Psoas muscle (tissue), 8 donors: ENCODE results near the gene NFYB. TPM values are rescaled to one million over a fixed set of nuclear protein-coding genes. Genes with fewer than 3 reads are reported as not detected.

Experiments used
- ATAC-seq, 4 donors: fragments of 200-7000 bp; cut with Tn5 transposase; one replicate each; pipeline ENCODE4 v1.9.1; 2020; ENCODE audit warnings: moderate library complexity in 3 of 4, mild to moderate bottlenecking in 2 of 4
- DNase-seq, 2 donors: peaks; one replicate each; pipeline ENCODE4 v3.0.0-alpha.2; 2020
- H3K27ac ChIP-seq: fragments of 200-600 bp; one replicate; pipeline ENCODE4 v1.8.0; 2022
- H3K27me3 ChIP-seq, 3 donors: fragments of 200-600 bp in 1 of 3; one replicate each; pipeline versions ENCODE4 v1.6.1 to v1.8.0; 2013 to 2022; ENCODE audit warnings: low read length in 2 of 3, mild to moderate bottlenecking in 2 of 3, moderate library complexity in 1 of 3; ENCODE audit not compliant: insufficient read depth in 3 of 3
- H3K36me3 ChIP-seq, 2 donors: fragments of 200-600 bp in 1 of 2; one replicate each; pipeline versions ENCODE4 v1.6.1 to v1.8.0; 2013 to 2022; ENCODE audit warnings: low read depth in 1 of 2, mild to moderate bottlenecking in 1 of 2, moderate library complexity in 1 of 2; ENCODE audit not compliant: insufficient read depth in 1 of 2
- H3K4me1 ChIP-seq: fragments of 200-600 bp; one replicate; pipeline ENCODE4 v1.8.0; 2022
- H3K4me3 ChIP-seq: fragments of 200-600 bp; one replicate; pipeline ENCODE4 v1.8.0; 2022; ENCODE audit warnings: mild to moderate bottlenecking
- H3K9me3 ChIP-seq: fragments of 200-600 bp; one replicate; pipeline ENCODE4 v1.8.0; 2022
- WGBS, 3 donors: extraction: QIAGEN DNeasy Blood & Tissue Kit; methylation state at CpG; one replicate each; pipeline versions ENCODE4 v1.1.6 to v1.1.7; 2013; 5-methylcytosine and 5-hydroxymethylcytosine counted together
- intact Hi-C, 2 donors: fragments of 100-400 bp; cut with DNase I; formaldehyde crosslinking; loops; one replicate each; pipeline versions ENCODE4 v1.11.0 to v1.14.2; 2022
- polyA plus RNA-seq, 3 donors: library from polyadenylated mRNA; stranded (reverse); fragments of 200-250 nt; gene quantifications; one replicate each; pipeline ENCODE4 v1.2.3, GENCODE V29; 2013
- total RNA-seq, 4 donors: library from RNA; stranded (reverse); fragmentation: NEBNext Ultra II Directional in 2 of 4; extraction: Animal tissue kit (Norgen Biotek cat#: 25700) in 2 of 4; gene quantifications; one replicate each; pipeline versions ENCODE4 v1.2.1 to v1.2.4, GENCODE V29; 2021 to 2023
- TF ChIP-seq, protein P1 (sequence below): fragments of 200-600 bp; IDR thresholded peaks from one replicate; pipeline ENCODE4 v1.8.0; 2022; ENCODE audit warnings: antibody characterized with exemption
- donor health status: healthy with polysubstance abuse.
- donor health status: DM: no; HTN: no; CAD: no; lungs with moderate emphysema.
- donor health status: Bipolar disorder and iron deficiency.
- donor health status: healthy.
- donor health status: DM: yes; HTN: yes; CAD: no.
- donor health status: DM: no; HTN: no; CAD: no.
- donor health status: DM: no; HTN: no; CAD: no.
- donor health status: DM: yes; HTN: yes; CAD: no.

The NFYB gene
- total and polyA plus RNA-seq, 7 donors = 10.1 to 32.2 (median 20.1) TPM

DNA sequence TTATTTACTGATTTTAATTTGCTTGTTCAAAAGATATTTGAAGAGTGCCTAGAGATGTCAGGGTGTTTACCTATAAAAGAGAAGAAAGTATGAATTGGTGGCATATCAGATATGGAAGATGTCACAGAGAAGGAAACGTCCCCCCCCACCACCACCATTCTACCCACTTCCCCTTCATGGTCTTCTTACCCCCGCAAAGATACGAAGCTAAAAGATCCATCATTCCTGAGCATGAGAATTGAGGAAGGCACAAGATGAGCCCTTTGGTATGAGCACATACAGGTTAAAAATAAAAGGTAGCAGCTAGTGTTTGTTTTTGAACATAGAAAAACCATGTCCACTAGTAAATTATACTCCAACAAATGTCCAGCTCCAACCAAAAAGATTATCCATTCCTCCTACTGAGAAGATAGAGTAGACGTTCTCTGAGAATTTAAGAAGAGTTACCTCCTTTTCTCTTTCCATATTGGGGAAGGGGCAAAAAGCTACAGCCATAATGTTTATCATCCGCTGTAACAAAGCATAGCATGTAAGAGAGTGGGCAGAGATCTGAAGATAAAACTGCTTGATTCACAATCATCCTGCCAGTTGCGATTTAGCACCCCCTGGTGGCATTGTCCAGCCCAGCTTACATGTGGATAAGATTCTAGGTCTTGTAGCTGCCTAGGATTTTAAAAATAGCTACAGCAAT is 29.1 kb downstream of the NFYB start:
- TF ChIP-seq, protein P1, sequence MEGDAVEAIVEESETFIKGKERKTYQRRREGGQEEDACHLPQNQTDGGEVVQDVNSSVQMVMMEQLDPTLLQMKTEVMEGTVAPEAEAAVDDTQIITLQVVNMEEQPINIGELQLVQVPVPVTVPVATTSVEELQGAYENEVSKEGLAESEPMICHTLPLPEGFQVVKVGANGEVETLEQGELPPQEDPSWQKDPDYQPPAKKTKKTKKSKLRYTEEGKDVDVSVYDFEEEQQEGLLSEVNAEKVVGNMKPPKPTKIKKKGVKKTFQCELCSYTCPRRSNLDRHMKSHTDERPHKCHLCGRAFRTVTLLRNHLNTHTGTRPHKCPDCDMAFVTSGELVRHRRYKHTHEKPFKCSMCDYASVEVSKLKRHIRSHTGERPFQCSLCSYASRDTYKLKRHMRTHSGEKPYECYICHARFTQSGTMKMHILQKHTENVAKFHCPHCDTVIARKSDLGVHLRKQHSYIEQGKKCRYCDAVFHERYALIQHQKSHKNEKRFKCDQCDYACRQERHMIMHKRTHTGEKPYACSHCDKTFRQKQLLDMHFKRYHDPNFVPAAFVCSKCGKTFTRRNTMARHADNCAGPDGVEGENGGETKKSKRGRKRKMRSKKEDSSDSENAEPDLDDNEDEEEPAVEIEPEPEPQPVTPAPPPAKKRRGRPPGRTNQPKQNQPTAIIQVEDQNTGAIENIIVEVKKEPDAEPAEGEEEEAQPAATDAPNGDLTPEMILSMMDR = peak; percentile 86
- ATAC-seq (peak; percentile 92 to 97 (median 94)), DNase-seq (peak; percentile 85 to 90)
- H3K36me3 ChIP-seq = peaks cover 0 to 34% of the 10 kb centered on the region in 2 donors
- peaks cover 12% of the 10 kb centered on the region for H3K4me1 ChIP-seq
- intact Hi-C loops = loop anchor here (2.0 to 10.0 kb wide), 5 partner anchors 47 to 232 kb away; partner anchors contain the start of genes HCFC2 (in 1 of the 2) and HSP90B1 (in 1 of the 2)
- H3K9me3 ChIP-seq = no peaks in the 10 kb centered on the region
- WGBS, 3 donors = 41 to 59% (median 55%) methylated on average over 6 of the region's 6 CpGs
- no peaks in the 10 kb centered on the region for H3K27me3 ChIP-seq
- H3K27ac ChIP-seq = peak overlapping the region; percentile 49
- H3K4me3 ChIP-seq = no peak overlapping the region

DNA sequence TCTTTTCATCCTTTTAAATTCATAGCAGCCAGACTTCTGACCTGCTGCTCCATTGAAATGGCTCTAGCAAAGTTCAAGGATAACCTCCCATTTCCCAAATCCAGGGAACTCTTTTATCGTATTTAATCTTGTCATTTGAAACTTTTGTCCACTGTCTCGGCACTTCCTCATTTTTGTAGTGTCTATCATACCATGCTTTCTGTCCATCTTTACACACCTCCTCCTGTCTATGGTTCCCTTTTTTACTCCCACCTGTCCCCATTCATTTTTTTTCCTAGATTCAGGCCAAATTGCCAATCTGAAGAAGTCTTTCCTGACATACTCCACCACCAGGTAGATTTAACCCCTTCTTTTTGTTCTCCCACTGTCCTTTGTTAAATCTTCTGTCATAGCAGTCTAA is 31.0 kb downstream of the NFYB start:
- H3K36me3 ChIP-seq = peaks cover 0 to 52% of the 10 kb centered on the region in 2 donors
- H3K4me1 ChIP-seq = peaks cover 12% of the 10 kb centered on the region
- 58 to 81% (median 68%) methylated on average over 2 of the region's 2 CpGs for WGBS, 3 donors
- no peak overlapping the region for H3K27ac ChIP-seq
- no peak overlapping the region for H3K4me3 ChIP-seq
- intact Hi-C loops = loop anchor here (5.0 to 10.0 kb wide), 4 partner anchors 45 to 230 kb away; partner anchors contain the start of genes HCFC2 (in 1 of the 2) and HSP90B1 (in 1 of the 2)
- H3K27me3 ChIP-seq = no peaks in the 10 kb centered on the region
- TF ChIP-seq, protein P1 = no peak
- ATAC-seq (no peak), DNase-seq (no peak)
- no peaks in the 10 kb centered on the region for H3K9me3 ChIP-seq

DNA sequence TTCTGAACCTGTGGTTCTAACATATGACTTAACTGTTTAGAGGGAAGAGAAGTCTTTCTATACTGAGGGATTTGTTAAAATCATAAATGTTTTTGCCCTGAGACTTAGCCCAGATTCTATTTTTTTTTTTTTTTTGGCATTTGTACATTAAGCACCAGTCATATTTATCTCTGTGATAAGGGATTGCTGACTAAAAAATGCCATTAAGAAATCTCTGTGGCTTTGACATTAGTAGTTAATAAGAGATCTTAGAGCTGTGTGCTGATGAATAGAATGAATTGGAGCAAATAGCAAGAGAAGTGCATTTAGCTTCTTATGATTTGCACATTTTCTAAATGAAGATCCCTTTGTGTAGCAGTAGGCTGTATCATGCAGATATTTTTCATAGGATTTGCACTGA is 32.5 kb downstream of the NFYB start:
- Histone ChIP-seq H3K27me3 (no peaks in the 10 kb centered on the region), H3K4me3 (no peak overlapping the region), H3K4me1 (peaks cover 11% of the 10 kb centered on the region), H3K36me3 (peaks cover 0 to 59% of the 10 kb centered on the region in 2 donors), H3K27ac (no peak overlapping the region), H3K9me3 (no peaks in the 10 kb centered on the region)
- TF ChIP-seq, protein P1 = no peak
- intact Hi-C loops = loop anchor here (5.0 to 10.0 kb wide), 4 partner anchors 43 to 228 kb away; partner anchors contain the start of genes HCFC2 (in 1 of the 2) and HSP90B1 (in 1 of the 2)
- no peak for ATAC-seq
- no peak for DNase-seq

DNA sequence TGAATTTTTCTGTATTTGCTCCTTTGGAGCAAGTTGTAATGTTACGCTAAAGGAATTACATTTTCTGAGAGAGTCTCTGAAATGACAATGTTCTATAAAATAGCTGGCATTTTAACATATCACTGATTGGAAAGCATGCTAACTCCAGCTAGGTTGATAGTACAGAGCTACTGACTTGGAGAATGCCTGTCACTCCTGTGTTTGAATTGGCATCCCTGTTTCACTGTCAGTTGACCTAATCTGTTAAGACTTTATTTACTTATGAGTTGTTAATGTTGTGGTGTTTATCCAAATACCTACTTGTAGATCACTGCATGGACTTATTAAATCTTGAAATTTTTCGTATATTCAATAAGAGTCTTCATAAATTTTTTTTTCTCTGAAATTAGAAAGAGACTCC is 40.1 kb downstream of the NFYB start:
- ATAC-seq = no peak
- Histone ChIP-seq H3K27me3 (no peaks in the 10 kb centered on the region), H3K9me3 (no peaks in the 10 kb centered on the region), H3K4me3 (no peak overlapping the region), H3K4me1 (no peaks in the 10 kb centered on the region), H3K36me3 (peaks cover 4 to 100% of the 10 kb centered on the region in 2 donors), H3K27ac (no peak overlapping the region)
- TF ChIP-seq, protein P1 = no peak
- no peak for DNase-seq
- intact Hi-C loops = loop anchor here (5.0 to 10.0 kb wide), 2 partner anchors 156 to 1037 kb away; no protein-coding TSS in a partner anchor
- 93 to 99% (median 97%) methylated on average over 2 of the region's 2 CpGs for WGBS, 3 donors
